SU-DHL-6 (cell line): ENCODE results near the gene EPAS1.

Experiments used
- EZH2phosphoT487 ChIP-seq: fragments of 200-600 bp; sonication (generic), shearing (Covaris generic); conservative IDR thresholded peaks from 2 replicates; pipeline ENCODE4 v1.6.1; 2018; ENCODE audit warnings: mild to moderate bottlenecking, antibody characterized with exemption, low read length, moderate library complexity, mixed read lengths
- TF ChIP-seq, protein P1 (sequence below): fragments of 200-600 bp; sonication (generic); IDR thresholded peaks from one replicate; pipeline ENCODE4 v1.5.1; 2017; ENCODE audit warnings: antibody characterized with exemption, mild to moderate bottlenecking, low read length, moderate library complexity; ENCODE audit not compliant: insufficient read depth, poor library complexity, severe bottlenecking

DNA sequence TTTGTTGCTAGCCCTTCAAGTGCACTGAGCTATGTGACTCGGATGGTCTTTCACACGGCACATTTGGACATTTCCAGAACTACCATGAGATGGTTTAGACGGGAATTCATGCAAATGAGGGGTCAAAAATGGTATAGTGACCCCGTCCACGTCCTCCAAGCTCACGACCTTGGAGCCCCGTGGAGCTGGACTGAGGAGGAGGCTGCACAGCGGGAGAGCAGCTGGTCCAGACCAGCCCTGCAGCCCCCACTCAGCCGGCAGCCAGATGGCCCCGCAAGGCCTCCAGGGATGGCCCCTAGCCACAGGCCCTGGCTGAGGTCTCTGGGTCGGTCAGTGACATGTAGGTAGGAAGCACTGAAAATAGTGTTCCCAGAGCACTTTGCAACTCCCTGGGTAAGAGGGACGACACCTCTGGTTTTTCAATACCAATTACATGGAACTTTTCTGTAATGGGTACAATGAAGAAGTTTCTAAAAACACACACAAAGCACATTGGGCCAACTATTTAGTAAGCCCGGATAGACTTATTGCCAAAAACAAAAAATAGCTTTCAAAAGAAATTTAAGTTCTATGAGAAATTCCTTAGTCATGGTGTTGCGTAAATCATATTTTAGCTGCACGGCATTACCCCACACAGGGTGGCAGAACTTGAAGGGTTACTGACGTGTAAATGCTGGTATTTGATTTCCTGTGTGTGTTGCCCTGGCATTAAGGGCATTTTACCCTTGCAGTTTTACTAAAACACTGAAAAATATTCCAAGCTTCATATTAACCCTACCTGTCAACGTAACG is 88.8 kb downstream of the EPAS1 start:
- TF ChIP-seq EZH2phosphoT487 = no peak
- TF ChIP-seq, protein P1, sequence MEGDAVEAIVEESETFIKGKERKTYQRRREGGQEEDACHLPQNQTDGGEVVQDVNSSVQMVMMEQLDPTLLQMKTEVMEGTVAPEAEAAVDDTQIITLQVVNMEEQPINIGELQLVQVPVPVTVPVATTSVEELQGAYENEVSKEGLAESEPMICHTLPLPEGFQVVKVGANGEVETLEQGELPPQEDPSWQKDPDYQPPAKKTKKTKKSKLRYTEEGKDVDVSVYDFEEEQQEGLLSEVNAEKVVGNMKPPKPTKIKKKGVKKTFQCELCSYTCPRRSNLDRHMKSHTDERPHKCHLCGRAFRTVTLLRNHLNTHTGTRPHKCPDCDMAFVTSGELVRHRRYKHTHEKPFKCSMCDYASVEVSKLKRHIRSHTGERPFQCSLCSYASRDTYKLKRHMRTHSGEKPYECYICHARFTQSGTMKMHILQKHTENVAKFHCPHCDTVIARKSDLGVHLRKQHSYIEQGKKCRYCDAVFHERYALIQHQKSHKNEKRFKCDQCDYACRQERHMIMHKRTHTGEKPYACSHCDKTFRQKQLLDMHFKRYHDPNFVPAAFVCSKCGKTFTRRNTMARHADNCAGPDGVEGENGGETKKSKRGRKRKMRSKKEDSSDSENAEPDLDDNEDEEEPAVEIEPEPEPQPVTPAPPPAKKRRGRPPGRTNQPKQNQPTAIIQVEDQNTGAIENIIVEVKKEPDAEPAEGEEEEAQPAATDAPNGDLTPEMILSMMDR = no peak
